Measurements from ENCODE around the gene KRT8.
"Not testable (repeated sequence)": the region's sequence is repeated elsewhere in the genome, so short reads cannot be mapped to it uniquely, and the experiment has no call there.

KRT8 gene

DNA sequence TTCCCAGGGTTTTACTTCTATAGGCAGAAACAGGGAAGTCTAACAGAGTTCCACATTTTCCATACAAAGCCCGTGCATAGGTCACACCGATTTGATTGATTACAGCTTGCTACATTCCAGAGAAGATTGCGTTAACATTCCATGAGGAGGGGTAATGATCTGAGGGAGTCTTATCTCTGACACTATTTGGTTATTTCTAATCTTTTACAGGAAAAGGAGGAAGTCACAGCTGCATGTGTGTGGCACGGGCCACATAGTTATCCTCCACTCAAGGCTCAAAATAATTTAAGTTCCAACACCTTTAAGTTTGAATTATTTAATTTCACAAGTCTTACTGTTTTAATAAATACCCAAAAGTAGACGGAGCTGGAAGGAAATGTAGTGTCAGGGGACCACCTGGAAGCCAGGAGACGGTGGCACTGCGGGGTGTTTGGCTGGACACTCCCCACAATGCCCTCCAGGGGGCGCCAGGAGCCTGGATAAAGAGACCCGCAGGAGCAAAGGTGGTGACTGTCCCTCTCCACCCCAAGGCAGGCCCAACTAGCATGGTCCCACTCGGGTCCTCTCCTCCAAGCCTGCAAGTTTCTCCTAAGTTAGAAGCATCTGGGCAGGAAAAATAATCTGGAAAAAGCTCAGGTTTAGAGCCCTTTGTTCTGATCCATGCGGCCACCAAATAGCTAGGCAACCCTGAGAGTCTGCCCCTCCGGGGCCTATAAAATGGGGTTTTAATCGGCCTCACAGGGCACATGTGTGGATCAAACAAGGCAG, 20.2 kb downstream of the KRT8 start:
- no peaks in the 10 kb centered on the region for H3K27me3 ChIP-seq (ENCODE audit: control insufficient read depth, insufficient read depth, low read length)
- H3K9ac ChIP-seq (ENCODE audit: low read length), result no peak overlapping the region
- H3K4me3 ChIP-seq (ENCODE audit: low read depth, low read length), result no peak overlapping the region
- H3K36me3 ChIP-seq (ENCODE audit: control insufficient read depth, insufficient read depth, low read length), result no peaks in the 10 kb centered on the region
- no peaks in the 10 kb centered on the region for H3K9me3 ChIP-seq (ENCODE audit: control insufficient read depth, insufficient read depth, low read depth, low read length)
- H3K27ac ChIP-seq (ENCODE audit: low read depth, low read length), result no peak overlapping the region
- peaks cover 7% of the 10 kb centered on the region; the same call in 1 of the 2 replicates for H3K4me1 ChIP-seq (ENCODE audit: control insufficient read depth, insufficient read depth, low read length)

DNA sequence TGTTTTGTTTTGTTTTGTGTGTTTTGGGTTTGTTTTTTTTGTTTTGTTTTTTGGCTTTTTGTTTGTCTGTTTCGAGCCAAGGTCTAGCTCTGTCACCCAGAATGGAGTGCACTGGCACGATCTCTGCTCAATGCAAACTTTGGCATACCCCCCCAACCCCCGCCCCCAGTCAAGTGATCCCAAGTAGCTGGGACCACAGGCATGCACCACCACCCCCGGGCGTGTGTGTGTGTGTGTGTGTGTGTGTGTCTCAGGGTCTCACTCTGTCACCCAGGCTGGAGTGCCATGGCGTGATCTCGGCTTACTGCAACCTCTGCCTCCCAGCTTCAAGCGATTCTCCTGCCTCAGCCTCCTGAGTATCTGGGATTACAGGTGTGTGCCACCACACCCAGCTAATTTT, 24.4 kb downstream of the KRT8 start:
- H3K9ac ChIP-seq (ENCODE audit: low read length), result not testable (repeated sequence)

DNA sequence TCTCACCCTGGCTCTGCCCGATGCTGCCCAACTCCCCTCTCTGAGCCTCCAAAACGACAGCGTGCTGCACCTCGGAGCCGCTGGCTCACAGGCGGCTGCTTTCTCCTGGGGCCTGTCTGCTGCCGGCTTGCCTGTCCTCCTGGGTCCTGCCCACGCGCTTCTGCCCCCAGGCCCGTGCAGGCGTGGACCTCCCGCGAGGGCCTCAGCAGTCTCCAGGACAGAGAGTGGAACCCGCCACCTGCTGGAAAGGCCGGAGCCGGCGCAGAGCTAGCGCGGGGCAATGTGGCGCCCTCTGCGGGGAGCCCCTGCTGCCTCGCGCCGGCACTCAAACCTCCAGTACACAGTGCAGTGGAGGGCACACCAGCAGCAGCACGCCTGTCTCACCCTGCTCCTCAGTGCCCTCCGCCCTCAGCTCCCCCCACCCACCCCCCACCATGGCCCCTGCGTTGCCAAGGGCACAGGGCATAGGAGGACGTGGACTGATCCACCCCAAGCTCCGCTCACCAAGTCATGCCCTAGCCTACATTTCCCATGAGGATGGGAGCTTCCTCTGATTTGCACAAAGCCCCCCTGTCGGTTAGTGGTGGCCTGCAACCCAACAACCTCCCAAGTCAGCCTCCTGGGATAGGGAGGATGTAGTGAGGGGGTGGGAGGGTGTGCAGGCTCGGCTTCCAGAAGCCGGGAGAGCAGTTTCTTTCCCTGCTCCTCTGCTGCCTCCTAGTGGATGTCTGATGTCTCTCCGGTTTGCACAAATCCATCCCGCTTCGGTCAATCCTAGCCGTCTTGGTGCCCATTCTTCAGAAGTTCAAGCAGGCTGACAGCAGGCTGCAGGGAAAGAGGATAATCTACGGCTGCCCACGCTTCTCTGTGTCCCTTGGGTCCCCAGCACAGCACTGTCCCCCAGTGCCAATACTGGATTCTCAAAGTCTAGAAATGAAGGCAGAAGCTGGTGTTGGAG, 25.2 kb downstream of the KRT8 start:
- Histone ChIP-seq H3K4me3 (ENCODE audit: low read depth, low read length) (peak overlapping the region; percentile 44), H3K9ac (ENCODE audit: low read length) (no peak overlapping the region), H3K4me1 (ENCODE audit: control insufficient read depth, insufficient read depth, low read length) (peaks cover 16% of the 10 kb centered on the region), H3K27me3 (ENCODE audit: control insufficient read depth, insufficient read depth, low read length) (peaks cover 5% of the 10 kb centered on the region; the same call in 1 of the 2 replicates), H3K9me3 (ENCODE audit: control insufficient read depth, insufficient read depth, low read depth, low read length) (no peaks in the 10 kb centered on the region), H3K36me3 (ENCODE audit: control insufficient read depth, insufficient read depth, low read length) (no peaks in the 10 kb centered on the region), H3K27ac (ENCODE audit: low read depth, low read length) (no peak overlapping the region)

More for the DNA sequence above, 24.4 kb downstream of the KRT8 start:
- H3K36me3 ChIP-seq (ENCODE audit: control insufficient read depth, insufficient read depth, low read length); H3K9me3 ChIP-seq (ENCODE audit: control insufficient read depth, insufficient read depth, low read depth, low read length); H3K27ac ChIP-seq (ENCODE audit: low read depth, low read length); H3K27me3 ChIP-seq (ENCODE audit: control insufficient read depth, insufficient read depth, low read length); H3K4me3 ChIP-seq (ENCODE audit: low read depth, low read length): not testable (repeated sequence)
- peaks cover 16% of the 10 kb centered on the region for H3K4me1 ChIP-seq (ENCODE audit: control insufficient read depth, insufficient read depth, low read length)

DNA sequence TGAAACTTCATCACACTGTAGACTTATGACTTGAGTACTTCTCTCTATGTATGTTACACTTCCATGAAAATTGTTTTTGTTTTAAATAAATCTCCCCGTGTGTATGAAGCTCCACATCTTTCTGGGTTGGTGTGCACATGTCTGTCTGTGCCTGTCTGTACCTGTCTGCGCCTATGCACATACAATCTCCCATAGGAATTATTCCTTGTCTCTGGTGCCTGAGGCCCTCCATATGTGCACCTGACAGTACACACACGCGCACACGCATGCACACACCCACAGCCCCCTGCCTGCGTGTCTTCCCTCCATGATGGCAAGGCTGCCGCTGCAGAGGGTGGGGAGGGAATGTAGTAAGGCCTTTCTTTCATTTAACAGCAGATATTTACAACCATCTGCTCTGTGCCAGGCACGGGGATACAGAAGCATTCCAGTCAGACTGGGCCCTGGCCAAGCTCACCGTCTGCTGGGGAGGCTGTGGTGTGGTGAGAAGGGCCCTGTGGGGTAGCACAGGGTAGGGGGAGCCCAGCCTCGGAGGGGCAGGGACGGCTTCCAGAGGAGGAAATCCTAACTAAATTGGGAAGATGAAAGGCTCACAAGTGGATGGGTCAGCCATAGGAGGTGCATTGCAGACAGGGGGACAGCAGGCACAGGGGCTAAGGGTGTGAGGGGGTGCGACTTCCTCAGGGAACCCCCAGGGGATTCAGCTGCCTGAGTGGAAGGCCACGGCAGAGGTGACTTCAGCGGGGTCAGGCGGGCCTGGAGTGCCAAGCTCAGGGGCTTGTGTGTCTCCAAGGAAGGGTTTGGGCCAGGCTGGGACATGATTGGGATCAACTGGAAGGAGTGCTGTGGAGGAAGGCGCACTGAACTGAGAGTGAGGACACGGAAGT, 26.1 kb downstream of the KRT8 start:
- no peaks in the 10 kb centered on the region for H3K36me3 ChIP-seq (ENCODE audit: control insufficient read depth, insufficient read depth, low read length)
- no peaks in the 10 kb centered on the region for H3K9me3 ChIP-seq (ENCODE audit: control insufficient read depth, insufficient read depth, low read depth, low read length)
- peak overlapping the region; percentile 44 for H3K4me3 ChIP-seq (ENCODE audit: low read depth, low read length)
- H3K4me1 ChIP-seq (ENCODE audit: control insufficient read depth, insufficient read depth, low read length), result peaks cover 20% of the 10 kb centered on the region
- no peak overlapping the region for H3K9ac ChIP-seq (ENCODE audit: low read length)
- no peak overlapping the region for H3K27ac ChIP-seq (ENCODE audit: low read depth, low read length)
- H3K27me3 ChIP-seq (ENCODE audit: control insufficient read depth, insufficient read depth, low read length), result peaks cover 12% of the 10 kb centered on the region

DNA sequence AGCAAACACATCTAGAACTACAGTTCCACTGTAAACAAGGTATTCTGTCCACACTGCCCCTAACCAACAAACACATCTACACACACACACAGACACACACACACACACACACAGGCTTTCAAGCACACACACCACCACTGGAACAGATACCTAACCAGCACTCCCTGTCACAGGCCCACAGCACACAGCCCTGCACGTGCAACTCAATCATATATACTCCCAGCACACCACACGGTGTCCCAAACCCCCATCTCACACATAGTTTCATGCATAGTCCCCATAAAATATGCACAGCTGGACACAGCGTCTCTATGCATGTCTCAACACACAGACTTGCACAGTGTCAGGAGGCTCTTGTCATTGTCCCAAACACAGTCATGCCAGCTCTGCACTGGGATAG, 27.6 kb downstream of the KRT8 start:
- Histone ChIP-seq H3K36me3 (ENCODE audit: control insufficient read depth, insufficient read depth, low read length) (no peaks in the 10 kb centered on the region), H3K9ac (ENCODE audit: low read length) (no peak overlapping the region), H3K27ac (ENCODE audit: low read depth, low read length) (no peak overlapping the region), H3K4me1 (ENCODE audit: control insufficient read depth, insufficient read depth, low read length) (peaks cover 23% of the 10 kb centered on the region), H3K9me3 (ENCODE audit: control insufficient read depth, insufficient read depth, low read depth, low read length) (no peaks in the 10 kb centered on the region), H3K4me3 (ENCODE audit: low read depth, low read length) (no peak overlapping the region), H3K27me3 (ENCODE audit: control insufficient read depth, insufficient read depth, low read length) (peaks cover 26% of the 10 kb centered on the region)

DNA sequence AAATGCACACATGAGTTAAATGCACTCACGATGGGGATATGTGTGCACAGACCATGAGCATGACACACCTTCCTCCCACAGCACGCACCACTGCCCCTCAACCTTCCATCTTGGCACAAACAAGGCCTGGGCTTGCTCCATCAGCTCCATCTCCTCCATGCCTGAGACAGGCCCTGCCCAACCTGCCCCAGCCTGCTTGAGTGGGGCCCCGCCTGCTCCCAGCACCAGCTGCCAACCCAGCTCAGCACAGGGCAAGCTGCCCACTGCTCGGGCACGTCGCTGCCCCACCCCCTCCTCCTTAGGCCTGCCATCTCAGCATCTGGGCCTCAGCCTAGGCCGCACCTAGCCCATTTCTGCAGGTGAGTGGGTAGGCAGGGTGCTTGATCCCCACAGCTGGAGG, 28.5 kb downstream of the KRT8 start:
- no peaks in the 10 kb centered on the region for H3K9me3 ChIP-seq (ENCODE audit: control insufficient read depth, insufficient read depth, low read depth, low read length)
- H3K36me3 ChIP-seq (ENCODE audit: control insufficient read depth, insufficient read depth, low read length), result no peaks in the 10 kb centered on the region
- no peak overlapping the region for H3K27ac ChIP-seq (ENCODE audit: low read depth, low read length)
- no peak overlapping the region for H3K4me3 ChIP-seq (ENCODE audit: low read depth, low read length)
- no peak overlapping the region for H3K9ac ChIP-seq (ENCODE audit: low read length)
- H3K4me1 ChIP-seq (ENCODE audit: control insufficient read depth, insufficient read depth, low read length), result peaks cover 26% of the 10 kb centered on the region
- H3K27me3 ChIP-seq (ENCODE audit: control insufficient read depth, insufficient read depth, low read length), result peaks cover 26% of the 10 kb centered on the region

DNA sequence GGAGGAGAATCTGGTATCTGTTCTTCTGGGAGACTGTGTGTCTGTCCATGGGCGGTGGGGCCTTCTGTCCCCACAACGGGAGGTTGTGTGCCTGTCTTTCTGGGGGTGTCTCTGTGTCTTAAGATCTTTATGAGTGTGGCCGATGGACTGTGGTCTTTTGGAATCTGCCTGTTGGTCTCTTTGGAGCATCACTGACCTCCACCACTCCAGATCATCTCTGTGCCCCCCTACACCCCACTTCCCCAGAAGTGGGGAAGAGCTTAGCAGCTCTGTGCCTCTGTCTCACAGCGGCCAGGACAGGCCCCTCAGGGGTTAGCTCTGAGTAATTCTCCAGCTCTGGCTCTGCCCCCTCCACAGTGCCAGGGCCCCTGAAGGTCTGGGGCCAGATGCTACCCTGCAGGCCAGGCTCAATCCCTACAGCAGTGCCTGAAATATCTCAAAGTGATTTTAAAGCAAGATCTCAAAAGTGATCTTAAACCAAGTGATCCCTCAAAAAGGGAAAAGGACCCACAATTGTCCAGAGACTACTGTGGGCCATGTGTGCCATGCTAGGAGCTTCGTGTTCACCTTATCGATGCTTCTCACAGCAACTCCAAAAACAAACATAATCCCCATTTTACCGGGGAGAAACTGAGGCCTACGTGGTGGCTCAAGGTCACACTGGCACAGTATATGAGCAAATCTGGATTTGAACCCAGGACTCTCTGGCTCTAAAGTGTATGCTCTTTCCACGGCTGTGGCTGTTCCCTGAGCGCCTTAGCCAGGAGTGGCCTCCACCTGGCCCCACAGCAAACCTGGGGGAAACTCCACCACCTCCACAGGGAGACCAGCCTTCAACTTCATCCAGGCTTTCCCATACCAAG, 30.1 kb downstream of the KRT8 start:
- Histone ChIP-seq H3K9ac (ENCODE audit: low read length) (peak overlapping the region; percentile 34), H3K27ac (ENCODE audit: low read depth, low read length) (no peak overlapping the region), H3K9me3 (ENCODE audit: control insufficient read depth, insufficient read depth, low read depth, low read length) (no peaks in the 10 kb centered on the region), H3K4me1 (ENCODE audit: control insufficient read depth, insufficient read depth, low read length) (peaks cover 34% of the 10 kb centered on the region), H3K36me3 (ENCODE audit: control insufficient read depth, insufficient read depth, low read length) (no peaks in the 10 kb centered on the region), H3K4me3 (ENCODE audit: low read depth, low read length) (peak overlapping the region; percentile 53), H3K27me3 (ENCODE audit: control insufficient read depth, insufficient read depth, low read length) (peaks cover 26% of the 10 kb centered on the region)

DNA sequence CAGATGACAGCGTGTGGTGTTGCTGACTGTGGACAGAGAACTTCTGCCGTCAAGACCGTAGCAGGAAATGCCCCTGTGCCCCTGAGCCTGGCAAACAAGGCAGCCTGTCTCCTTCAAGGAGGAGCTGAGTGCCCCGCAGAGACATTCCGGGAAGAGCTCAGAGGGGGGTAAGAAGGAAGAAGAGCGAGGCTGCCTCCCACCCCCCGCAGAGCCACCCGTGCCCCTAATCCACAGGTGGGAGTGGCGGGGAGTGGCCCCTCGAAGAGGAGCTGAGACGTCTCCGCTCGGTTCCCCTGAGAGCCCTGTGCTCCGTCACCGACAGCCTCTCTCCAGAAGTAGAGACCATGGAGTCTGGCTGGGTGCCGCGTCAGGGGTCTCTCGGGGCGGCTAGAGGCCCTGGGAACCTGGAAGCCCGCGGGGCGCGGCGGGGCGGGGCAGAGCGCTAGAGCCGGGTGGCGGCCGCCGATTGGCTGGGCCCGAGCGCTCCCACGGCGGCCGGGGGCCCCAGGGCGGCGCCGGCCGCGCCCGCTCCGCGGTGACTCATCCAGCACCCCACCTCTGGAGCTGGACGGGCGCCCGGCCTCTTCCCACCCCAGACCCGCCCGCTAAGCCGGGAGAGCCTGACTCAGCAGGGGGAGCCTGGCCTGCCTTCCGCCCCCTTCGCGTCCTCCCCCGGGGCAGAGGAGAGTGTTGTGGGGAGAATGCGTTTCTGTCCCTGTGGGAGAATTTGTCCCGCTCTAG, 30.9 kb downstream of the KRT8 start:
- Histone ChIP-seq H3K36me3 (ENCODE audit: control insufficient read depth, insufficient read depth, low read length) (no peaks in the 10 kb centered on the region), H3K27ac (ENCODE audit: low read depth, low read length) (no peak overlapping the region), H3K4me3 (ENCODE audit: low read depth, low read length) (peak overlapping the region; percentile 63), H3K9me3 (ENCODE audit: control insufficient read depth, insufficient read depth, low read depth, low read length) (no peaks in the 10 kb centered on the region), H3K9ac (ENCODE audit: low read length) (peak overlapping the region; percentile 75), H3K4me1 (ENCODE audit: control insufficient read depth, insufficient read depth, low read length) (peaks cover 31% of the 10 kb centered on the region), H3K27me3 (ENCODE audit: control insufficient read depth, insufficient read depth, low read length) (peaks cover 28% of the 10 kb centered on the region)

DNA sequence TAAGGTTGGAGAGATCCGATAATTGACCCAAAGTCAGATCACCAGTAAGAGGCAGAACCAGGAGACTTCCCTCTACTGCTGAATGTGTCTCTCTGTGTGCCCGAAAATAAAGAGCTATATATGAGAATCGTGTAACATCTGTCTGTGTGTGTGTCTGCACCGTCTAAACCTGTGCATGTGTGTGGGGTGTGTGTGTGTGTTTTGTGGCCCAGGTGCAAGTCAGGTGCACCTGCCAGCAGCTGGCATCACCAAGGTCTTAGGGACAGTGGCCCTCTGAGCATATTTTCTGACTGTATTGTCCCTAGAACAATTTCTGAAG, 31.4 kb downstream of the KRT8 start:
- Histone ChIP-seq H3K27ac (ENCODE audit: low read depth, low read length) (no peak overlapping the region), H3K9ac (ENCODE audit: low read length) (no peak overlapping the region), H3K4me1 (ENCODE audit: control insufficient read depth, insufficient read depth, low read length) (peaks cover 25% of the 10 kb centered on the region), H3K4me3 (ENCODE audit: low read depth, low read length) (peak overlapping the region; percentile 63), H3K27me3 (ENCODE audit: control insufficient read depth, insufficient read depth, low read length) (peaks cover 25% of the 10 kb centered on the region), H3K9me3 (ENCODE audit: control insufficient read depth, insufficient read depth, low read depth, low read length) (no peaks in the 10 kb centered on the region), H3K36me3 (ENCODE audit: control insufficient read depth, insufficient read depth, low read length) (no peaks in the 10 kb centered on the region)

Data from HUES6 (cell line).